Stimulated activated CD8-positive, alpha-beta memory T cell treated with anti-CD3 and anti-CD28 coated beads, Interleukin-4, amount 100 ng/mL, for 24 hours (primary cell): Measurements from ENCODE around the gene MYOM3.
"Not testable (repeated sequence)": the region's sequence is repeated elsewhere in the genome, so short reads cannot be mapped to it uniquely, and the experiment has no call there.

Experiments
- DNase-seq: peaks from one replicate; pipeline ENCODE4 v3.0.0-alpha.2; 2020; ENCODE audit warnings: low read depth

Gene MYOM3

DNA sequence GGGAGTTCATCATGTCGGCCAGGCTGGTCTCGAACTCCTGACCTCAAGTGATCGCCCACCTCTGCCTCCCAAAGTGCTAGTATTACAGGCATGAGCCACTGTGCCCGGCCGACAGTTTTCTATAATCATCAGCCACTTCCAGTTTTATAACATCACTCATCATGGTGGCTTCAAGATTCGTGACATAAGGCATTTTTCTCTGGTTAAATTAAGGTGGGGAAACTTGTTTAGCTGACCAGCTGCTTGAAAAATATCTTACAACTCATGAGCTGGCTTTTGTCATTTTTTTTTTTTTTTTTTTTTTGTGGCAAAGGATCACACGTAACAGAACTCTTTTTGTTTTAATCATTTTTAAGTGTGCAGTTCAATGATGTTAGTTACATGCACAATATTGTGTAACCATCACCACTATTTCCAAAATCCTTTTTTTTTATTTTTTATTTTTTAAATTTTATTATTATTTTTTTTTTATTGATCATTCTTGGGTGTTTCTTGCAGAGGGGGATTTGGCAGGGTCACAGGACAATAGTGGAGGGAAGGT, 80.9 kb downstream of the MYOM3 start:
- not testable (repeated sequence) for DNase-seq

DNA sequence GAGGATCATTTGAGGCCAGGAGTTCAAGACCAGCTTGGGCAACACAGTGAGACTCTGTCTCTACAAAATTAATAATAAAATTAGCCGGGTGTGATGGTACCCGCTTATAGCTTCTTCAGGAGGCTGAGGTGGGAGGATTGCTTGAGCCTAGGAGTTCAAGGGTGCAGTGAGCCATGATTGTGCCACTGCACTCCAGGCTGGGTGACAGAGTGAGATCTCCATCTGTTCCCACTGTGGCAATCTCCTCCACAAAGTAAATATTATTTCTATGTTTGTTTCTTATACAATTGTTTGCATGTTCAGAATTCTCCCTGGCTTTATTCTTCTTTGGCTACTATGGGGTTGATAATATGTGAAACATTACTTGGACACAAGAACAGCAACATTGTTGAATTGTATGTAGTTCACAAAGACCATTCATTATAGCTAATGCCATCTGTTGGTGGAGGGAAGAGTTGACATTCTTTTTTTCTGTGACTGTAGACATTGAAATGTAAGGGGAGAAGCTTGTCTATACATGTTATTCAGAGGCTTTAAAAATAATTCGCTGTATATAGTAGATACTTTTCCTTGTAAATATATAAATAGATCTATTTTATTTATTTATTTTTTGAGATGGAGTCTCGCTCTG, 84.0 kb downstream of the MYOM3 start:
- no peak for DNase-seq

DNA sequence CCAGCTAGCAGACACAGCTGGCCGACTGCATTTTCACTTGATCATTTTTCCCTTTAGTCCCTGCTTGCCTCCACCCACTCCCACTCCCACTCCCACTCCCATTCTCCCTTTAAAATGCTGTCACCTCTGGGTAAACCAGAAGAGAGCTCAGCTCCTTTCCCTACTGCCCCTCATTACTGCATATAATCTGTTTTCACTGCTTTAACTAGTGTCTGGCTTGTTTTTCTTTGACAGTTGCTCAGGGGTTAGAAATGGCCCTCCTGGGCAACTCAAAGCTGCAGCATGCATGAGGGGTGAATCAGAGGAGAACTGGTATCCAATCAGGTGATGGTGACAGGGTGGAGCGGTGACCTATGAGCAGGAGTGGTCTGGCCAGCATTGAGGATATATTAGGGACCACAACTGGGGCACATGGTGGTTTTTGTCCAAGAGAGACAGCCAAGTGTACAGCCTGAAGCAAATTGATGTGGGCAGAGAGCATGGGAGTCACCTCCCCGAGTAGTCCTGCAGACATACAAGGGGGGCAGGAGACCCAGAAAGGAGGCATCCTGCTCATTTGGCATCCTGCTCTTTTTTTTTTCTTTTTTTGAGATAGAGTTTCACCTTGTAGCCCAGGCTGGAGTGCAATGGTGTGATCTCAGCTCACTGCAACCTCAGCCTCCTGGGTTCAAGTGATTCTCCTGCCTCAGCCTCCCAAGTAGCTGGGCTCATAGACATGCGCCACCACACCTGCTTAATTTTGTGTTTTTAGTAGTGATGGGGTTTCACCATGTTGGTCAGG, 89.2 kb downstream of the MYOM3 start:
- no peak for DNase-seq

DNA sequence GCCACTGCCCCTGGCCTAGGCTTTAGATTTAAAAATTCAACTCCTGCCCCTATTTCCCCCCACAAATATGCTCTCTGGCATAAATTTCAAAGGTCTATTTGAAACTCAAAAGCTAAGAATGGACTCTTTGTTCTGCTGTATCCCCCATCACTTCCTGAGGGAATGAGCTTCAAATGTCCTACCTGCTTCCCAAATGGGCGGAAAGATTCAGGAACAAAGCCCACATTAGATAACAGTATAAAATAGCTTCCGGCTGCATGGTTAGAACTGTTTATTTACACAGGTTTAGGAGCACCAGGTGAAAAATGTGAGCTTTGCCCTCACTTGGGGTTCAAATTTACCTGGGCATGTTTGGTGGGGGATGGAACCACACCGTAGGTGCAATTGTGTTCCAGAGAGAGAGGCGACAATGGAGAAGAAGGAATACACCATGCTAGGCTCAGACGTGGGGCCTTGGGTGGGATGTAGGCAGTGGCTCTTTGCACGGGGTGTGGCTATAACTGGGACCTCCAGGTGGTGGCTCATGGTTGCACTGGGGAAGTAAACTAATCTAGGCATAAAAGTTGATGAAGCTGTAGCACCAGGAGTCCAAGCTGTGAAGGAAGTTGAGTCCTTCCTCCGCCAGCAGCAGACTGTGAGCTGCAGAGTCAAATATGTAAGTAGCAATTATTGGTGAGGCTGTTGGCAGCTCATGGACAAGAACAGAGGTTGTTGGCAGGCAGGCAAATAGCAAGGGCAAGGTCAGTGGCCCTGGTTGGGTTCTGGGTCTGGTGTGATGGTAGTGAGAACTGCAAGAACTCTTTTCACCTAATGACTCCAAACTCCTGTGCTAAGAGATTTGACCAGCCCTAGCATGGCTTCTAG, 90.3 kb downstream of the MYOM3 start:
- no peak for DNase-seq

DNA sequence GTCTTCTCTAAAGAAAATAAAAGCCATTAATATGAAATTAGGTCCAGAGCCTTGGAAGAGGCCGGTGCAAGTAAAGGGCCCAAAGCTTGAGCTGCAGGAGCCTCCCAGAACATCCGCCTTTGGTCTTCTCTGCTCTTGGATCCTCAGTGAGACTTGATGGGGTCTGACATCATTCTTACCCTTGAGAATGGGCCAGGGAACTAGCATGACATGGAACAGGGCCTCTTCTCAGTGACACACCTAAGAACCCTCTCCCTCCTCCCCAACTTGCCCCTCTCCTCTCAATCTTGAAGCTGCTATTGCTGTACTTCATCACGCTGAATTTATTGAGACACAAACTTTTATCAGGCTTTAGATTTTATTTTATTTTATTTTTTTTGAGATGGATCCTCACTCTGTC, 91.5 kb downstream of the MYOM3 start:
- no peak for DNase-seq

DNA sequence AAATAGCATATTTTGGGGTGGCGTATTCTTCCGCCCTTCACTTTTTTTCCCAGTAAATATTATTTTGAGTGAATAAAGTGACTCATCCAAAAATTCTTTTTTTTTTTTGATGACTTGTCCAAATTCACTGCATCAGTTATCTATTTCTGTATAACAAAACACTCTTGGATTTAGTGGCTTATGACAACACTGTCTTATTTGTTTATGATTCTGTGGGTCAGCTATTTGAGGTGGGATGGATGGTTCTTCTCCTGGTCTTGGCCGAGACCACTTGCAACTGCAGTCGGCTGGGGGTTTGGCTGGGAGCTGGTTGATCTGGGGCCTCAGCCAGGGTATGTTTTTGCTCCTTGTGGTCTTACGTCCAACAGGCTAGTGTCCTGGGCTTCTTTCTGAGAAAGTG, 91.9 kb downstream of the MYOM3 start:
- no peak for DNase-seq

DNA sequence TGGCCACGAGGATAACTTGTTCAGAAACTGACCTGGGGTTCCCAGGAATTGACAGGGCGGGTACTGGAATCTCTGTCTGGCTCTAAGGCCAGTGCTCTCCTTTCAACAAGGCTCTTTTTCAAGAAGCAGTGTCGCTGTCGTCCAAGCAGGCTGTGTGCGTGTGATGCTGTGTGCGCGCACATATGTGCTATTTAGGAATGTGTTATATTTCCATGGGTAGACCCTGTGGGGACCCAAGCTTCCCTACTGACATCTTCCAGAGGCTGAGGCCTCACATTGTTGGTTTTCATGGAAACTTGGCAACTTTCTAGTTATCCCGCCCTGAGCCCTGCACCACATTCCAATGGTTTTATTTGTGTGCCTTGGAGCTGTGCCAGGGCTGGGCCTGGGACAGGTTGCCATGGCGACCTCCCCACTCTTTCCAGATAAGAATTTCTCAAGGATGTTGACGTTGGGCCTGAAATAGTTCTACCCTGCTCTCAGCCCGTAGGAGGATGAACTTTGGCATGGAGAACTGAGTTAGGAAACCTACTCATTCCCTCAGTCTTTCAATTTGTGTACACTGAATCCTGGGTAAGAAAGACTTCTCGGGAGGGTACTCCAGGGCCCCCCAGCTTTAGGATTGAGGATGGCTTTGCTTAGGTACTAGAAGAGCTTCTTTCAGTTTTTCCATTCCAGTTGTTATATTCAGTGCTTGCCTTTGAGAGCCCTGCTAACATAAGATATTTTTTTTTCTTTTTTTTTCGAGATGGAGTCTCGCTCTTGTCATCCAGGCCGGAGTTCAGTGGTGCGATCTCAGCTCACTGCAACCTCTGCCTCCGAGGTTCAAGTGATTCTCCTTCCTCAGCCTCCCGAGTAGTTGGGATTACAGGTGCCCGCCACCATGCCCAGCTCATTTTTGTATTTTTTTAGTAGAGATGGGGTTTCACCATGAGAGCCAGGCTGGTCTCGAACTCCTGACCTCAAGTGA, 93.0 kb downstream of the MYOM3 start:
- no peak for DNase-seq

DNA sequence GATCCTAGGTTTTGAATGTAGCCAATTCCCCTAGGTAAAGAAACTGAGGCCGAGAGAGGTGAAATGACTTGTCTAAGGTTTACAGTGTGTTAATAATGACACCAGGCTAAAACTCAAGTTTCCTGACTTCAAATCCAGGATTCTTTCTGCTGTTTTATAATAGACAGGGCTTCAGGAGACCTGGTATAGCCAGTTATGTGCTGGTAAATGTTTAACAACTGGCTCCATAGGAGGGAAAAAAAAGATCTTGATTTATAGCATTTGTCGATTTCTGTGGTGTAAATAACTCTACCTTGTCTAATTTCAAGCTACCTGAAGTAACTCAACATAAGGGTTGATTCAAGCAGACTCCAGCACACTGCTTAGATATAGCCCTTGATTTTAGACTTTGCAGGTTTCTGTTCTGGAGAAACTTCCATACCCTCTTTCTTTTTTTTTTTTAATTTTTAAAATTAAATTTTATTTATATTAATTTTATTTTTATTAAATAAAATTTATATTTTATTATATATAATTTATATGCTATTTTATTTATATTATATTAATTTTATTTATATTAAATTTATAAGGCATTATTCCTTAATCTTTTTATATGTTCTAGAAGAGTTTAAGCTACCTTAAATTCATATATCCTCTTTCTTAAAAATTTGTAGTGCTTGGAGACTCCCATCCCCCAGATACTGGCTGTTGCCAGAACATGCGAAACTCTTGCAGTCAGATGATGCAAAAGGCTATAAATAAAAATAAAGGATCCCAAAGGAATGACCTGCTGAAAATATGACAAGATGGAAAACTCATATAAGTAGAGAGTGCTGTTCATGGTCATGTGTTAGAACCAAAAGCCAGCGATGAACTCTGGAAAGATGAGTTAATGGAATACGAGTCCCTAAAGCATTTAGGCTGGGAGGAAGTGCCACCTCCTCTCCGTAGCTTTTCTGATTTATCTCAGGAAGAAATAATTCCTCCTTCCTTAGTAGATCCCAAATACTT, 96.4 kb downstream of the MYOM3 start:
- DNase-seq, result no peak

DNA sequence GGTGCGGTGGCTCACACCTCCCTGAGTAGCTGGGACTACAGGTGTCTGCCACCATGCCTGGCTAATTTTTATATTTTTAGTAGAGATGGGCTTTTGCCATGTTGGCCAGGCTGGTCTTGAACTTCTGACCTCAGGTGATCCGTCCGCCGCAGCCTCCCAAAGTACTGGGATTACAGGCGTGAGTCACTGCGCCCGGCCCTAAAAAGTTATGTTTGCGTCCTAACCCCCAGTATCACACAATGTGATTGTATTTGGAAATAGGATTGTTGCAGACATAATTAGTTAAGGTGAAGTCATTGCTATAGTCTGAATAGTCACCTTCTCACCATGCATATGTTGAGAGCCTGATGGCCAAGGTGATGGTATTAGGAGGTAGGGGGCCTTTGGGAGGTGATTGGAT, 99.1 kb downstream of the MYOM3 start:
- not testable (repeated sequence) for DNase-seq

DNA sequence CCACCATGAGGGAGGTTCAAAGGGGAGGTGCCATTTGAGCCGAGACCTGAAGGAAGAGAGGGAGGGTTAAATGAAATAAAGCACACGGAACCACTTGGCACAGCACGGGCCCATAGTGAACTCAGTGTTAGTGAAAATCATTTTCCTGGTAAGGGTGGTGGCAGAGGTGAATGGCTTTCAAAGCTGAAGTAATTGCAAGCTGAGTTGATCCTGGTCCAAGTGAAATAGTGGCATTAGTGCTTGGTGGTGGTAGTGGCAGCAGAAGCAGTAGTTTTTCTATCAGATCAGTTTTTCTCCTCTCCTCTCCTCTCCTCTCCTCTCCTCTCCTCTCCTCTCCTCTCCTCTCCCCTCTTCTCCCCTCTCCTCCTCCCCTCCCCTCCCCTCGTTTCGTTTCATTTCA, 101.3 kb downstream of the MYOM3 start:
- DNase-seq, result no peak

DNA sequence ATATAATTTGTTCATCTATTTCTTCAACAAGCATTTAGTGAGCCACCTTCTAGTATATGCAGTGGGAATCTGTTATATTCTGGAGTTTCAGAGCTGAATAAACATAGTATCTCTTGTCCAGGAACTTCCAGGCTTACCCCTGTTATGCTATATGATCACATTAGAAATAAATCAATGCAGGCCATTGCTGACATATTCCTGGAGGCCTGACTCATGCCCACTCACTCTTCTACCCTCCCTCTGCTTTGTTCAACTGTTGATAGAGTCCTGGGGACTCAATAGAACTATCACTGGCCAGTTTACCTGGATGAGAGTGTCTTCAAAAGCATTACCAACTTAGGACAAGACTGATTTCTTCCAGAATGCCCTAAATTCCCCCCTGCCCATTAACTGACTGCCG, 102.5 kb downstream of the MYOM3 start:
- DNase-seq, result no peak

DNA sequence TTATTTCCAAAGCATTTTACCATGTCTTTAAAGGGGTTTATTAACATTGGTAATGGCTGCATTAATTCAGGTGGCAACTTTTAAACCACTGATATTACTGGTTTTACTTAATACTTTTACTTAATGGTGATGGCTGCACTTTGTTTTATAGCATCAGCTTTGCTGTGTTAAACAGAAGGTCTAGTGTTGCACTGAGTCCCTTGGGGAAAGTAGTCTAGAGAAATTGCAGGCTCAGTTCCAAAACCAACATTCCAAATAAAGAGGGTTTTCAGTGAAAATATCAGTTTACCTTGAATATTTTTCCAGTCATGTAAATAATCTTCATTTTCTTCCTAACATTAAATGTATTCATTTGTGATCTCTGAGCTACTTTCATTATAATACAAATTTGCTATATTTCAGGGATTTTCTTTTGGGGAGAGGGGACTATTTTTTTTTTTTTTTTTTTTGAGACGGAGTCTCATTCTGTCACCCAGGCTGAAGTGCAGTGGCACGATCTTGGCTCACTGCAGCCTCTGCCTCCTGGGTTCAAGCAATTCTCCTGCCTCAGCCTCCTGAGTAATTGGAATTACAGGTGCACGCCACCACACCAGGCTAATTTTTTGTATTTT, 103.3 kb downstream of the MYOM3 start:
- not testable (repeated sequence) for DNase-seq

DNA sequence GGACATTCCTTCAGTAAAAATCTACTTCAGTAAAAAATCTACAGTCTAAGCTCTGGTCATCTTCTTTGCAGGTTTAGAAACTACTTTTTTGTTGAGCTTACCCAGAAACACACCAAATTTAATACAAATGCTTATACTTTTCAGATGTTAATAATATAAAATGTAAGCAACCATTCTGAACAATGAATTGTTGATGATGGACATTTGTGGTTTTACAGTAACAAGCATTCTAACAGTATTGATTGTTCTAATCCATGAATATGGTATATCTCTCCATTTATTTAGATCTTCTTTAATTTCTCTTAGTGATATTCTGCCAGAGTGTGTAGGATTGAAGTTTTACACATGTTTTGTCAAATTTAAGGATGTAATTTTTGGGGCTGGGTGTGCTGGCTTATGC, 104.9 kb downstream of the MYOM3 start:
- DNase-seq, result no peak
